Measurements from ENCODE around the gene FTO. TPM values are rescaled to one million over a fixed set of nuclear protein-coding genes. Genes with fewer than 3 reads are reported as not detected.
A peak's percentile ranks its signal among the peaks of the same experiment; 100 is the strongest.

FTO gene
- total RNA-seq, 1 donor = 40.1 TPM

DNA sequence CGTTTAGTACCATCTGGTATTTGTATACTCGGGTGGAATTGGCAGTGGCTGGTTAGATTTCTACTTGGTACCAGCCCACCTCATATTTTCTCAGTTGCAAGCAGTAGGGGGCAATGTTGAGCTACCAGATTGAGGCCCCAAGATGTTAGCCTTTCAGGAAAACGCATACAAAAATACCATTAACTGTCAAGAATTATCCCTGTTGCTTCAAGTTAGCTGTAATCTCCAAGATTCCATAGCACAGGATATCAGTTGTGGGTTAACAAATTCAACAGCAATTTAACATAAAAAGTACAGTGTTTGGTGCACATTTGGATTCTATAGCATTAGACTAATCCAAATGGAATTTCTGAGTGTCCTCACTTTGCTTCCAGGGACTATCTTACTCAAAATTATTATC, 188.2 kb downstream of the FTO start:
- DNase-seq (ENCODE audit: low read depth in 2 of 3, low spot score in 2 of 3) = peak; percentile 9 to 70 (median 36)

DNA sequence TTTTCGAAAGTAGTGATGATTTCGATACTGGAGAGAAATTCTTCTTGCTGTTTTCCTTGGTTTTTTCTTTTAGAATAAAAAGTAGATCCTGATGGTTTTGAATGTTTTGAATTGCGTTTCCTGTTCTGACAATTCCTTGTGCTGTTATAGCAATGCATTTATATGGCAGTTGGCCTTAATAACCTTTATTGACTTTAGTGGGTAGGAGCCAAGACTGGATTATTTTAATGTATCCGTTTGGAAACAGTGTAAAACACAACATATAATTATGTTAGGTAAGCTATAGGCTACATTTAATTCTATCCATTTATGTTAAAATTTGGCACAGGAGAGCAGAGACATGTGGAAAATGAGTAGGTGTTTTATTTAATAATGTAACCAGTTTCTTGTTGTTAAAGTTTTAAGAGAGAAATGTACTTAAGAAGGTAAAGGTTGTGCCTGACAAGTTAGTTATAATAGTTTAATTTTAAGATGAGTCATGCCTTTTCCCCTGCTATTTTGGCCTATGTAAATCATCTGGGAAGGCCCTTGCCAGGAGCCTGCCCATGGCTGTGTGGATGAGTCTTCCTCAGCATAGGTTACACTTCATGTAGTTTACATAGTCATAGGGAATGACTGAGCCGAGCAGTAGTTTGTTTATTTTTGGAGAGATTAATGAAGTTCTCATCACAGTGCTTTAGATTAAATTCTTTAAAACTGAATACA, 189.9 kb downstream of the FTO start:
- DNase-seq (ENCODE audit: low read depth in 2 of 3, low spot score in 2 of 3) = no peak

DNA sequence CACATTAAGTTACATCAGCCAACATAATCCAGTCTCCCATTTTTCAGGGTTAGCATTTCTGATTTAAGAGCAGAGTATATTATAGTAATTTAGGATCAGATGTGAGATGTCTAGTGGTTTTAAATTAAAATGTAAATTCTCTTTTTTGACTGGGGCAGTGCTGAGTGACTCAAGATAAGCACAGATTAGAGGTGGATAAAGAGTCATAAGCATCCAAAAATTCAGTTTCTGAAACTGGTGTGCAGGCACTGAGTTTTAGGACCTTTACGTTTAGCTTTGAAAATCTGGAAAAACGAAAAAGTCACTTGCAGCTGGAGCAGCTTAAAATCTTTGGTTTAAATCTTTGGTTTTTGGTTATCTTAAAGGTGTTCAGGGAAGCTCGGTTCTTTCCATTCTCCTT, 190.7 kb downstream of the FTO start:
- DNase-seq (ENCODE audit: low read depth in 2 of 3, low spot score in 2 of 3) = no peak

DNA sequence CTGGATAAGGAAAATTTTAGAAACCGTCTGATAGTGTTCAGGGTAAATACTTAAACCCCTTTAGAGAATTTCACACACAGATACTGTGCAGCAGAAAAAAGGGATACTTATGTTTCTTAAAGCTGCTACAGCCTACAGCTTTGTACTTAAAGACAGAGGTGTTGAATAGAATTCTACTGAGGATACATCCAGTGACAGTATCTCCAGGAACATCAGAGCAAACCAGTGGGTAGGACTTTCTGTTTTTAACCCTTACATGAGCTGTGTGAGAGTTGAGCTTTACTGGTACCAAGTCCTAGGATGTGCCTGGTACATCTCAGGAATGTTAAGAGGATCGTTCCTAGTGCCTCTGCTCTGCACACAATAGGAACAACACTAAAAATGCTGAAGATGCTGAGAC, 191.5 kb downstream of the FTO start:
- DNase-seq (ENCODE audit: low read depth in 2 of 3, low spot score in 2 of 3) = no peak

DNA sequence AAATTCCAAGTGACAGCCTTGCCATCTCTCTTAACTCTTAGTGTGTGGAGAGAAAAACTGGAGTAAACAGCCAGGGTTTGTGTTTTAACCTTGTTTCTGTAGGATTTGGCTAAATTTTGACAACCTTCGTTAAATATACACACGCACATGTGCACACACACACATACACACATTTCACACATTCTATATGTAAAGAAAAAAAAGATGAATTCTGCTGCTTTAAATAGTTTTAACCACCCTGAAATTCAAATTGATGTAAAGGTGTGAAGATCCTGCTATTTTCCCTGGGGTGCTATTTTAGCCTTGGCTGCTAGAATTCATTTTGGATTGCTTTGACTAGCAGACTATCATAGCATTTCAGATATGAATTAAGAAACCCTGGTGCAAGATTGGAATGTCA, 191.9 kb downstream of the FTO start:
- DNase-seq (ENCODE audit: low read depth in 2 of 3, low spot score in 2 of 3) = no peak

DNA sequence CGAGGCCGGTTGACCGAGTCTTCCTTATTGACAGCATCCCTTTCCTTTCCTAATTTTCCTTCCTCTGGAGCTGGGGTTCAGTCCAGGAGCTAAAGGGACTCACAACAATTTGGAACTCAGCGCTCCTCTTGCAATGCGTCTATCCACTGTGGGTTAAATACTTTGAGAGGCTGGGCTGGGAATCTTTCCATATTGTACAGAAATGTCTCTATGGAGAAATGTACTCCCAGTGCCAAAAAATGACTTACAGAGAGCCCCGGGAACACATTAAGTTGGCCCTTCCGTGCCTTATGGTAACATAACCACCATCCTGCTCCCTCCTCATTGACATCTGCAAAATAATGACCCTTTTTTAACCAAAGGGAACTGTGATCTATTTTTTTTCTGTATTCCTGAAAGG, 192.8 kb downstream of the FTO start:
- DNase-seq (ENCODE audit: low read depth in 2 of 3, low spot score in 2 of 3) = no peak

DNA sequence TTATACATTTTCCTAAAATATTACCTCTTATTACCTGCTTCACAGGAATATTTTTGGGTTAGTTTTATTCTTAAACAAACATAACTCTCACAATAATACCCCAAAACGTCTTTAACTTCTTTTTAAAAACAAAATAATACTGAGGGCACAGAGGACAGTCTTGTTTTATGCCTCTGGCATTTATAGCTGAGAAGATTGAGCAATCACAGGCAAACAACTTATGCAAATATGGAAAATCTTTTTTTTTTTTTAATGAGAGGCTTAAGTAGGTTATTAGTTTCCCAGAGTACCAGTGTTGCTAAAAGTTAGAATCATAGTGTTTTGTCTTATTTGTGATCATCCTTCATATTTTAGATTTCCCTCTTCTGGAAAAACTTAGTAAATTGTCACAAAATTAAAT, 195.0 kb downstream of the FTO start:
- no peak for DNase-seq (ENCODE audit: low read depth in 2 of 3, low spot score in 2 of 3)

DNA sequence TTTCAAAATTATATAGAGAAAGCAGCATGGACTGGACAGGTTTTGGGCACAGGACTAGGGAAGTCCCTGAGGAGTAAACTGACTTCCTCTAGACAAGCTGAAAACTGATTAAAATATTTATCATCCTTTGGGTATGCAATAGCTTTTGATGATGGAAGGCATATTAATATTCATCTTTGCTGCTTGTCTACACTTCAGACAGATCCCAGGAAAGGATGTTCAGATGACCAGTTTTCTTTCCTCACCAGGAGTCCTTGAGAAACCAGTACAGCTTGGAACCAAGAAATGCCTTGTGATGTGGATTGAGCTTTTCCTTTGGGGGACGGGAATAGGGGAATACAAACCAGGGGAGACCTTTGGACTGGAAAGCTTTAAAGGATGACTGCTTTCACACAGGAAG, 195.5 kb downstream of the FTO start:
- DNase-seq (ENCODE audit: low read depth in 2 of 3, low spot score in 2 of 3) = no peak

DNA sequence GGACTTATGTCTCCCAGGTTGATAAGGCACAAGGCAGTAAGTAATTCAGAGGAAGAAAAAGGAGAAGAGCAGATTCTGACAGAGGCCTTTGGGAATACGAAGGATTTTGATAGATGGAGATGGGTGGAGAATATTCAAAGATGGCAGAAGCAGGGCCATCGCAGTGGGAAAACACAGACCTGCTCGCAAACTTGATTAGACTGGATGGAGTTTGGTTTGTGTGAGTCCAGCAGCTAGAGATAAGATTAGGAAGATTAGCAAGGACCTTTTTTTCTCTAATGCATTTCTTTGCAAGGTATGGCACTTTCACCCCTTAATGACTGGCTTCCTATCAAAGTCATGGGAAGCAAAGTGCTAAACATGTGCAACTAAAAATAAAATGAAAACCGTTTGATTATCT, 196.7 kb downstream of the FTO start:
- DNase-seq (ENCODE audit: low read depth in 2 of 3, low spot score in 2 of 3) = no peak

DNA sequence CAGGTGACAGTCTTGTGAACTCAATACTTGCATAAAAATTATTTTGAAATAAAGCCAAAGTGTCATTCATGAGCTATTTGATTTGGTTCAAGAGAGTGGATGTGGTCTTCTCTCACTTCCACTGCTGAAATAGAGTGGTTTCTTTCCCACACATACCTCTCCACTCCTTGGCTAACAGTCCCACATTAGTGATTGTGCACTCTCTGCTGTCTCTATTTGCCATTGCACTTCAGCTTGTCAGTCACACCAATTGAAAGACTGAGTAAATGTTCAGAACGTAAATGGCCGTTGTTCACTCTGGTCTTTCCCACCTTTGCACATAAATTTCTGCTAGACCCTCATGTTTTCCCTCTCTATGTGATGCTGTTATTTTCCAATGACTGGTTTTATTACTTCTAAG, 197.5 kb downstream of the FTO start:
- DNase-seq (ENCODE audit: low read depth in 2 of 3, low spot score in 2 of 3) = no peak

DNA sequence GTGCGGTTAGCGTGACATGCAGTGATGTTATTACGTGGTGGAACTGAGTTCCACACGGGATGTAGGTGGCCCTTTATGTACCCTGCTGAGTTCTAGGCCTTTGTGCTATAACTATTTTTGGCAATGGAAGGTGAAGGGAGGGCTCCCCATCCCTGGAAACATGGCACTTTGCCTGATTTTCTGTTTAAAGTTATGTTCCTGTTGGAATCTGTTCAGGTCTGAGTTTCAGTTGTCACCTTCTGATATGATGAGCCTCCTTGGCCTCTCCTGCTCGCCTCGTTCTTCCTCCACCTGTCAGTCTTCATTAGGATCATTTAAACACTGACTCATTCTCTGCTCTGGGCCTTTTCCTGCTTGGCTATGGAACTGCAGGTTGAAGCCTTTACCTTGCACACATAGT, 200.6 kb downstream of the FTO start:
- DNase-seq (ENCODE audit: low read depth in 2 of 3, low spot score in 2 of 3) = no peak

DNA sequence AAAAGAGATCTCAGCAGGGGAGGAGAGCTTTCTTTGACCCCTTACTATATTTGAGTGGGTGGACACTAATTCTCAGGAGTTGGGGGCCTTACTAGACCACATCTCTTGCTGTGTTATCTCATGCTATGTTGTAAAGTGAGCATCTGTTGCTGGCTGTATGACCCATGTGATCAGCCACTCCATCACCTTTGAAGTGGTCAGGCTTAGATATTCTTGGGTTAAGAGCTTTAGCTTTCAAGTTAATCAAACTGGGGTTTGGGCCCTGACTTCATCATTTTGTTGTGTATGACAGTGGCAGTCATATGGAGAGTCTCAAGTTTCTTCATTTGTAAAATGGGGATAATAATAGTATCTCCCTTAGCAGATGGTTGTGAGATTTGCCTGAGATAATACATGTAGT, 201.1 kb downstream of the FTO start:
- DNase-seq (ENCODE audit: low read depth in 2 of 3, low spot score in 2 of 3) = no peak

DNA sequence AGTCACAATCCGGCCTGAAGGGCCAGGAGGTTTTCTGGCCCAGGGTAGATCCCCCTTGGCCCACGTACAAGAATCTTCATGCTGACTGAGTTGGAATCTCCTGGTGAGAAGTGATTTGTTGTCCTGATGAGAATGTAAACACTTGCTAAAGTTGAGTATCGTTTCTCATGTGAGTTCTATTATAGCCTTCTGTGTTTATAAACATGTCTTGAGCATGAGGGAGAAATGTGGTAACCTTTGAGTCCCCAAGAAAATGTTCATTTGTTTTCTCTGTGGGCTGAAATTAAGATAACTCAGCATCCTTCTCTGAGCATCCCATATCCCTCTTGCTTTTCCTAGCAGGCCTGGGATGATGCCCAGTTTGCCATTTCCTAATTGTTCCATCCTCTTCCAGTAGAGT, 204.8 kb downstream of the FTO start:
- DNase-seq (ENCODE audit: low read depth in 2 of 3, low spot score in 2 of 3) = no peak

DNA sequence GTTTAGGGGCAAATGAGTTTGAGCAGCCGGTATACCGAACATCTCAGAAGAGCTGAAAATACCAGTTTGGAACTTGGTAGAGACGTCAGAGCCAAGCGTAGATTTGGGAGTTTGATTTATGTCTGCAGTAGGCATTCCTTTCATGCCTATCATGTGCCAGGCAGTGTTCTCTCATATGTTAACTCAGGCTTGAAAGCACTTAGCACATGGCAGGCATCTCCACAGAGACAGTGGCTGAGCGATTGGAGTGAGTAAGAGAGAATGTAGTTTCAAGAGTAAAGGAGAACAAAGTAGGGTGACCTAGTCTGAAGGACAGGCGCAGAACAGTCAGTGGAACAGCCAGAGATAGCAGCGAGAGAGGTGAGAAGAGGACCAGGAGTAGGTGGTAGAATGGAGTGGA, 207.0 kb downstream of the FTO start:
- no peak for DNase-seq (ENCODE audit: low read depth in 2 of 3, low spot score in 2 of 3)

DNA sequence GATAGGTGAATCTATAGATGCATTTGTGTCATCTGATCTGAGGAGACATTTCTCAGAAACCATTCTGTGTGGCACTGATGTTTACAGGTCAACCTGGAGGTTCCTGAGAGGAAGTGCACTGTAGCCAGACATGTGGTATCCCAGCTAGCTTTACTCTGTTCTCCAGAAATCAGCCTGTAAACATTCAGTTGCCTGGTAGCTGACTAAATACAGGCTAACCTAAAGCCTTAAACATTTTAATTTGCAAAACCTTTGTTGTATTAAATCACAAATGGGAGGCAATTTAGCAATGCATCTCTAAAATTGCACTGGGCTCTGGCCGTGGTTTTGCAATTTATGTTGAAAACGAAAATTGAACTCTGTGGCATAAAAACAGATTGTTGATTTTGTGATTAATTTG, 207.6 kb downstream of the FTO start:
- no peak for DNase-seq (ENCODE audit: low read depth in 2 of 3, low spot score in 2 of 3)

DNA sequence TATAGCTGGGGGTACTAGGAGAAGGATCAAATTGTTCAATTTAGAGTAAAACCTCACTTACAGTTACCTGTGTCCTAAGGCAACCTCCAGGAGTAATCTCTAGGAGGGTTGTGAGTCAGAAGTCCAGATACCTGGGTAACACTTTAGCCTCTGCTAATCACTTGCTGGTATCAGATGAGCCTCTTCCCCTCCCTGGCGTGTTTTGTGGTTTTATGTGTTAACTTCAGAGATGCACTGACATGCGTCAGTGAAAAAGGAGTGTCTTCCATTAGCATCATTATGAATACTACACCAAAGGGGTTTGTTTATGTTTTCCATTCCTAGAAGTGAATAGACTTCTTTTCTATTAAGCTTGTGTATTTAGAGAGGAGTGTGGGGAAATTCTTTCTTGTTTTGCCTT, 208.2 kb downstream of the FTO start:
- no peak for DNase-seq (ENCODE audit: low read depth in 2 of 3, low spot score in 2 of 3)

DNA sequence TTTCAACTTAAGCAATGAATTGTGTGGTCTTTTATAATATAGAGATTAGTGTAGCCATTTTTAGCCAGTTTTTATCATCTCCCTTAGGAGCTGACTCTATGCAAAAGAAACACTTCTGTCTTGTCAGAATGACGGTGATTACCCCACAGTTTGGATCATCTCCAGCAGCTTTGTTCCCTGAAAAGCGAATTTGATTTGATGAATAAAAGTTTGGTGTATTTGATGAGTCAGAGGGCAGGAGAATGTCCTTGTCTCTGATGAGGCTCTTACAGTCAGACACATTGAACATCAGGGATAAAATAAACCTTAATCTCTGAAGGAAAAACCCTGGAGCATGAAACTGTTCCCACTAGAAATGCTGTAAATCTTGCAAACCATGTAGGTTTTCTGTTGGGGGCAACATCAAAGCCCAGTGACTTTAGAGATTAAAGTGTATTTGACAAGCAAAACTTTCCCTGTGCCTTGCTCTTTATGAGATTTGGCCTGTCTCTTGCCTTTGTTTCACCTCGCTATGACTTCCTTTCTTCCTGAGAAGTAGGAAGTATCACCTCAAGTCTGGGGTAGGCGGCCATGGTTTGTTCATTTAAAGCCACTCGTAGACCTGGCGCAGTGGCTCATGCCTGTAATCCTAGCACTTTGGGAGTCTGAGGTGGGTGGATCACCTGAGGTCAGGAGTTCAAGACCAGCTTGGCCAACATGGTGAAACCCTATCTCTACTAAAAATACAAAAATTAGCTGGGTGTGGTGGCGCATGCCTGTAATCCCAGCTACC, 209.3 kb downstream of the FTO start:
- DNase-seq (ENCODE audit: low read depth in 2 of 3, low spot score in 2 of 3) = no peak

DNA sequence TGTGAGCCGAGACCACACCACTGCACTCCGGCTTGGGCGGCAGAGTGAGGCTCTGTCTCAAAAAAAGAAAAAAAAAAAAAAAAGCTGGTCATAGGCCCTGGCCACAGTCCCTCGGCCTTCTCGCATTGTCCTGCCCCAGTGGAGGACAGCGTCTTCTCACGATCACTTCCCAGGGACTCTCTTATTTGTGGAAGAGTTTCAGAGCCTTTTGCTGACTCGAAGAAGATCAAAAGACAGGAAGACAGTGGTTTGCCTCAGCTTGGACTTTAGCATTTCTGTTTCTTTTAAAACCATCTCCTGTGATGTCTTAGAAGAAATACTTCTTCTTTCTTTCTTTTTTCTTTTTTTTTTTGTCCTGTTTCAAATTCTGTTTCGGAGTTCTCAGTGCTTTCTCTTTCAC, 210.0 kb downstream of the FTO start:
- DNase-seq (ENCODE audit: low read depth in 2 of 3, low spot score in 2 of 3) = no peak

DNA sequence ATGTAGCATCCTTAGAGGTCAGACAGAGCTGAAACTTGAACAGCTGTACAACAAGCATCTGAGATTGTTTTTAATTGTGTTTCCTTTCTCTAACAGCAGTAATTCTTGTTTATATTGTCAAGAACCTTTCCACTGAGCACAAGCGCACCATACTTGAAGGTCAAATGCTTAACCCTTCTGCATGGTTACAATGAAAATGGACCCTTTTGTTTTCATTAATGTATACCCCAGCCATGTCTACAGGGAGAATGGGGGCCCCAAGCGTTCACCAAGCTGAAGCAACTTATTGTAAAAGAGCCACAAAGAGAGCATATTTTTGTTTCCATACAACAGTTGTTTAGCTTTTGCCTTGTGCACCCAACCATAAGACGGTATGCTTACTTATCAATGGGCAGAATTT, 210.8 kb downstream of the FTO start:
- DNase-seq (ENCODE audit: low read depth in 2 of 3, low spot score in 2 of 3) = no peak

DNA sequence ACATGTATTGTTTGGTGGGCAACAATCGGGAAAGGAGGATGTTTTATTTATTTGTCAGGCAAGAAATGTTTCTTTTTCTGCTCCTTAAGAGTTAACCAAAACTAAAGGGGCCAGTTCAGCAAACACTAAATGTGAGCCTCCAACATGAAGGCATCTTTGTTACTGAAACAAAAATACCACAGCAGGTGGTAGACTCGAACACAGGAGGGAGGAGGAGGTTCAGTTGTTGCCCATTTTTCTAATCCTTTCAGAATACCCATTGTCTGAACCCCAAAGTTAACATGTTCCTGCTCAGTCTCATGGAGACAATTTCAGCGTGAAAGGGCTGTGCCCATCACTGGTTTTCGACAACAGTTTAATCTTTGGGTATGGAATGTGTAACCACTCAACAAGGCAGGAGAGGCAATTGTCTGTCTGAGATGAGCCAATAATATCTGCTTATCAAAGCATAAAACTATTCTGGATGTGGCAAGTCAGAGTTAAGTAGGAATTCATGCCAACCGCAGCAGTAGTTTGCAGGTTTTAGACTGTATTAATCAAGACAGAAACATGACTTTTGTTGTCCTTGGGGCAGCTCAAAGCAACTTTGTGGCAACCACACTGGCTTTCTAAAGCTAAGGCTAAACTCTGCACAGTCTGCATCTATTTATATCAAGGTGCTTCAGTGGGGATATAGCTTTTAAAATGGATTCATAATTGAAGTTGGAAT, 211.7 kb downstream of the FTO start:
- no peak for DNase-seq (ENCODE audit: low read depth in 2 of 3, low spot score in 2 of 3)

DNA sequence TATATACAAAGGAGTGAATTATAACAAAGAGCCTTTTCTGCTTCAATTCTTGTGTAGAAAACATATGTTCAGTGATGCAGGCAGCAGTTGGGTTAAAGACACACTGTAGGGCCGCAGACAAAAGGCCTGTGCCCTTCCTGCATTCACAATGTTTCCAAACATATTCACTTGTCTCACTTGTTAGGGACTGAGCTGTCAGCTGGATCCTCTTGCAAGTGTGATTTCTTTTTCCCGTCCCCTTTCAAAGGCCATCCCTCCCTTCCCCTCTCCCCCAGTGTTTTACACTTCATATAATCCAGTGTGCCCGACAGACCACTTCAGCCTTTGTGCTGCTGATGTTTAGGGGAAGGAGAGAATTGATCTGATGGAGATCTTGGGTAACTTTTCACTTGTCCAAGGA, 217.0 kb downstream of the FTO start:
- DNase-seq (ENCODE audit: low read depth in 2 of 3, low spot score in 2 of 3) = no peak

All from hematopoietic multipotent progenitor cell (in vitro differentiated cells).